H9 (cell line): Measurements from ENCODE around the gene CFAP100. TPM values are rescaled to one million over a fixed set of nuclear protein-coding genes. Genes with fewer than 3 reads are reported as not detected.

Experiments
- DNase-seq: peaks from one replicate; pipeline ENCODE4 v3.0.0-alpha.2; 2017
- H2AFZ ChIP-seq: one replicate; pipeline ENCODE4 v1.6.1; 2013; ENCODE audit warnings: mild to moderate bottlenecking, low read length, control low read depth, moderate library complexity
- H2AK5ac ChIP-seq: 2 replicates; pipeline ENCODE4 v1.6.1; 2013; ENCODE audit warnings: low read length, control low read depth, mixed read lengths; ENCODE audit not compliant: insufficient read length
- H2BK120ac ChIP-seq: one replicate; pipeline ENCODE4 v1.6.1; 2013; ENCODE audit warnings: low read depth, mild to moderate bottlenecking, low read length, control low read depth, inconsistent platforms; ENCODE audit not compliant: poor library complexity, severe bottlenecking
- H2BK12ac ChIP-seq: 2 replicates; pipeline ENCODE4 v1.6.1; 2013; ENCODE audit warnings: low read length, control low read depth, mixed read lengths, low read depth; ENCODE audit not compliant: insufficient read length
- H2BK15ac ChIP-seq: 2 replicates; pipeline ENCODE4 v1.6.1; 2013; ENCODE audit warnings: low read depth, low read length, control low read depth
- H2BK20ac ChIP-seq: one replicate; pipeline ENCODE4 v1.6.1; 2013; ENCODE audit warnings: low read depth, mild to moderate bottlenecking, low read length, control low read depth, inconsistent platforms; ENCODE audit not compliant: poor library complexity, severe bottlenecking
- H2BK5ac ChIP-seq: 2 replicates; pipeline ENCODE4 v1.6.1; 2013; ENCODE audit warnings: low read length, control low read depth, mixed read lengths; ENCODE audit not compliant: insufficient read length
- H3K14ac ChIP-seq: 2 replicates; pipeline ENCODE4 v1.6.1; 2013; ENCODE audit warnings: low read length, control low read depth; ENCODE audit not compliant: insufficient read depth
- H3K18ac ChIP-seq: 2 replicates; pipeline ENCODE4 v1.6.1; 2013; ENCODE audit warnings: low read depth, mild to moderate bottlenecking, mixed read lengths, low read length, control low read depth; ENCODE audit not compliant: insufficient read length
- H3K23ac ChIP-seq: 2 replicates; pipeline ENCODE4 v1.6.1; 2013; ENCODE audit warnings: low read length, control low read depth, mixed read lengths, low read depth; ENCODE audit not compliant: insufficient read length
- H3K23me2 ChIP-seq: 2 replicates; pipeline ENCODE4 v1.6.1; 2013; ENCODE audit warnings: low read depth, mild to moderate bottlenecking, mixed read lengths, low read length, control low read depth; ENCODE audit not compliant: insufficient read length, poor library complexity, severe bottlenecking
- H3K27ac ChIP-seq: 2 replicates; pipeline ENCODE4 v1.5.1; 2013; ENCODE audit warnings: low read length, control low read depth, mixed read lengths, low read depth; ENCODE audit not compliant: insufficient read length
- H3K27me3 ChIP-seq: 2 replicates; pipeline ENCODE4 v1.6.1; 2013; ENCODE audit warnings: low read length, control low read depth, inconsistent platforms; ENCODE audit not compliant: insufficient read depth
- H3K4ac ChIP-seq: 2 replicates; pipeline ENCODE4 v1.6.1; 2013; ENCODE audit warnings: low read depth, mild to moderate bottlenecking, control low read depth, inconsistent platforms, low read length, moderate library complexity
- H3K4me1 ChIP-seq: 2 replicates; pipeline ENCODE4 v1.6.1; 2013; ENCODE audit warnings: low read length, control low read depth, inconsistent platforms; ENCODE audit not compliant: insufficient read depth
- H3K4me2 ChIP-seq: 2 replicates; pipeline ENCODE4 v1.6.1; 2013; ENCODE audit warnings: low read length, control low read depth, mixed read lengths; ENCODE audit not compliant: insufficient read length, insufficient read depth
- H3K56ac ChIP-seq: 2 replicates; pipeline ENCODE4 v1.6.1; 2013; ENCODE audit warnings: low read depth, mild to moderate bottlenecking, mixed read lengths, low read length, control low read depth; ENCODE audit not compliant: insufficient read length
- H3K79me1 ChIP-seq: 2 replicates; pipeline ENCODE4 v1.6.1; 2013; ENCODE audit warnings: low read depth, mild to moderate bottlenecking, moderate library complexity, low read length, control low read depth, inconsistent platforms; ENCODE audit not compliant: insufficient read depth, poor library complexity, severe bottlenecking
- H3K79me2 ChIP-seq: 2 replicates; pipeline ENCODE4 v1.6.1; 2013; ENCODE audit warnings: low read length, control low read depth, inconsistent platforms; ENCODE audit not compliant: insufficient read depth
- H3K9ac ChIP-seq: 2 replicates; pipeline ENCODE4 v1.6.1; 2013; ENCODE audit warnings: low read length, control low read depth, mixed read lengths; ENCODE audit not compliant: insufficient read length; ENCODE audit errors: extremely low read depth
- H3K9me3 ChIP-seq: one replicate; pipeline ENCODE4 v1.6.1; 2013; ENCODE audit warnings: low read depth, low read length, inconsistent platforms; ENCODE audit not compliant: control insufficient read depth
- H3T11ph ChIP-seq: one replicate; pipeline ENCODE4 v1.6.1; 2013; ENCODE audit warnings: mild to moderate bottlenecking, low read length, control low read depth, inconsistent platforms
- H4K20me1 ChIP-seq: one replicate; pipeline ENCODE4 v1.6.1; 2013; ENCODE audit not compliant: control insufficient read depth, insufficient read length, insufficient read depth
- H4K5ac ChIP-seq: 2 replicates; pipeline ENCODE4 v1.6.1; 2013; ENCODE audit warnings: low read depth, mild to moderate bottlenecking, mixed read lengths, low read length, control low read depth; ENCODE audit not compliant: insufficient read length
- H4K8ac ChIP-seq: replicated peaks from 2 replicates; pipeline ENCODE4 v1.6.1; 2013; ENCODE audit warnings: low read length, control low read depth, mixed read lengths, low read depth; ENCODE audit not compliant: insufficient read length
- H4K91ac ChIP-seq: 2 replicates; pipeline ENCODE4 v1.6.1; 2013; ENCODE audit warnings: low read depth, mild to moderate bottlenecking, moderate library complexity, mixed read lengths, low read length, control low read depth; ENCODE audit not compliant: insufficient read length
- H3K27ac Mint-ChIP-seq, 3 experiments: 2 replicates in 2 of 3; 3 replicates in 1 of 3; pipeline ENCODE4 v1.8.0; 2020 to 2021; ENCODE audit warnings: mixed read lengths in 3 of 3, mild to moderate bottlenecking in 1 of 3, moderate library complexity in 1 of 3
- H3K27me3 Mint-ChIP-seq: 2 replicates; pipeline ENCODE4 v1.8.0; 2021; ENCODE audit warnings: low read depth, mild to moderate bottlenecking, moderate library complexity, mixed read lengths
- H3K36me3 Mint-ChIP-seq, 3 experiments: 2 replicates in 2 of 3; 3 replicates in 1 of 3; pipeline ENCODE4 v1.8.0; 2020 to 2021; ENCODE audit warnings: low read depth in 3 of 3, mixed read lengths in 3 of 3; ENCODE audit not compliant: insufficient read depth in 1 of 3
- H3K4me1 Mint-ChIP-seq, 2 experiments: 2 replicates each; pipeline ENCODE4 v1.8.0; 2020; ENCODE audit warnings: mixed read lengths in 2 of 2
- H3K4me3 Mint-ChIP-seq, 2 experiments: 2 replicates in 1 of 2; 3 replicates in 1 of 2; pipeline ENCODE4 v1.8.0; 2020 to 2021; ENCODE audit warnings: mild to moderate bottlenecking in 2 of 2, mixed read lengths in 2 of 2, moderate library complexity in 1 of 2
- H3K9me3 Mint-ChIP-seq, 2 experiments: 2 replicates in 1 of 2; 3 replicates in 1 of 2; pipeline ENCODE4 v1.8.0; 2020; ENCODE audit warnings: mild to moderate bottlenecking in 2 of 2, mixed read lengths in 2 of 2, moderate library complexity in 1 of 2
- WGBS: extraction: QIAGEN DNeasy Blood & Tissue Kit; methylation state at CpG from one replicate; pipeline ENCODE4 v1.1.7; 2013; ENCODE audit warnings: missing lambda C conversion rate, low lambda C conversion rate, mixed read lengths; ENCODE audit not compliant: insufficient read length; ENCODE audit errors: extremely low coverage; 5-methylcytosine and 5-hydroxymethylcytosine counted together
- total RNA-seq: library from RNA; stranded (reverse); gene quantifications from 2 replicates; pipeline ENCODE4 v1.2.1, GENCODE V29; 2021
- TF ChIP-seq, protein P1 (sequence below): fragments of 200-600 bp; sonication (generic); conservative IDR thresholded peaks from 3 replicates; pipeline ENCODE4 v1.8.0; 2021; ENCODE audit warnings: antibody characterized with exemption, mild to moderate bottlenecking

CFAP100 gene
- total RNA-seq, 1 experiment from 2014 or later, result 0.44 TPM

- no peak overlapping the region for H2AK5ac ChIP-seq
- no peak overlapping the region for H3K9ac ChIP-seq
- Mint-ChIP-seq H3K4me3 (no peak overlapping the region), H3K27ac (no peak overlapping the region), H3K36me3 (no peaks in the 10 kb centered on the region), H3K4me1 (peaks cover 16 to 18% of the 10 kb centered on the region in 2 experiments), H3K9me3 (no peaks in the 10 kb centered on the region; a peak in 1 of 5 replicates), H3K27me3 (peaks cover 3% of the 10 kb centered on the region)
- H3K79me1 ChIP-seq, result no peaks in the 10 kb centered on the region
- H3K14ac ChIP-seq, result no peak overlapping the region; the same call in 1 of the 2 replicates
- no peak overlapping the region for H2BK15ac ChIP-seq
- H2BK5ac ChIP-seq, result no peak overlapping the region
- H3K4me2 ChIP-seq, result no peak overlapping the region
- no peak overlapping the region for H3T11ph ChIP-seq
- DNase-seq, result no peak
- no peak overlapping the region for H2BK12ac ChIP-seq
- no peak overlapping the region for H3K23ac ChIP-seq
- H3K9me3 ChIP-seq, result no peaks in the 10 kb centered on the region
- WGBS, result no CpG with 5 or more reads among the region's 6 CpGs
- no peak overlapping the region for H3K27ac ChIP-seq
- H4K8ac ChIP-seq, result no peak overlapping the region
- H3K18ac ChIP-seq, result no peak overlapping the region
- no peaks in the 10 kb centered on the region for H3K4me1 ChIP-seq
- no peak overlapping the region for H4K5ac ChIP-seq
- H2AFZ ChIP-seq, result no peak overlapping the region
- H2BK120ac ChIP-seq, result no peak overlapping the region
- no peak overlapping the region for H2BK20ac ChIP-seq
- H4K91ac ChIP-seq, result no peak overlapping the region
- H3K23me2 ChIP-seq, result no peaks in the 10 kb centered on the region
- H3K56ac ChIP-seq, result no peak overlapping the region
- TF ChIP-seq, protein P1, sequence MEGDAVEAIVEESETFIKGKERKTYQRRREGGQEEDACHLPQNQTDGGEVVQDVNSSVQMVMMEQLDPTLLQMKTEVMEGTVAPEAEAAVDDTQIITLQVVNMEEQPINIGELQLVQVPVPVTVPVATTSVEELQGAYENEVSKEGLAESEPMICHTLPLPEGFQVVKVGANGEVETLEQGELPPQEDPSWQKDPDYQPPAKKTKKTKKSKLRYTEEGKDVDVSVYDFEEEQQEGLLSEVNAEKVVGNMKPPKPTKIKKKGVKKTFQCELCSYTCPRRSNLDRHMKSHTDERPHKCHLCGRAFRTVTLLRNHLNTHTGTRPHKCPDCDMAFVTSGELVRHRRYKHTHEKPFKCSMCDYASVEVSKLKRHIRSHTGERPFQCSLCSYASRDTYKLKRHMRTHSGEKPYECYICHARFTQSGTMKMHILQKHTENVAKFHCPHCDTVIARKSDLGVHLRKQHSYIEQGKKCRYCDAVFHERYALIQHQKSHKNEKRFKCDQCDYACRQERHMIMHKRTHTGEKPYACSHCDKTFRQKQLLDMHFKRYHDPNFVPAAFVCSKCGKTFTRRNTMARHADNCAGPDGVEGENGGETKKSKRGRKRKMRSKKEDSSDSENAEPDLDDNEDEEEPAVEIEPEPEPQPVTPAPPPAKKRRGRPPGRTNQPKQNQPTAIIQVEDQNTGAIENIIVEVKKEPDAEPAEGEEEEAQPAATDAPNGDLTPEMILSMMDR, result no peak
- H4K20me1 ChIP-seq, result no peaks in the 10 kb centered on the region
- no peaks in the 10 kb centered on the region; the same call in 1 of the 2 replicates for H3K27me3 ChIP-seq
- no peaks in the 10 kb centered on the region for H3K79me2 ChIP-seq
- no peak overlapping the region for H3K4ac ChIP-seq
These were observed 18.4 kb downstream of the CFAP100 start for GRCh38 chr3:126412841-126413692.
